ENCODE measurements around the gene KLHL30.

DNA sequence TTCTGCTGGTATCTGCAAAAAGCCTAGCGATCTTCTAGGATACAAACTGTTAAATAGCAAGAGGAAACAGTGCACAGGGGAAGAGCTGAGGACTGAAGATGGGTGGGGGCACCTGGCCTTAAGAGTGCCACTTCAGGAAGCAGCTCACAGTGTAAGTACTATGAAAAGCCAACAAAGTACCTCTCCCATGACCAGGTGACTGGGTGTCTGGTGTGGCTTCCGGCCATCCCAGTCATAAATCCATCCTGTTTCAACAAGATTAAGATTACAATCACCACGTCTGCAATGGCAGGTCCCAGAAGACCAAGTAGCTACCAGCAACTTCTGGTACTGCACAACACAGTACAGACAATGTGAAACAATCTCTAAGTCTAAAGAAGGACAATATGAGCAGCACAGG is 36.2 kb downstream of the KLHL30 start:
- TF ChIP-seq, protein P1, sequence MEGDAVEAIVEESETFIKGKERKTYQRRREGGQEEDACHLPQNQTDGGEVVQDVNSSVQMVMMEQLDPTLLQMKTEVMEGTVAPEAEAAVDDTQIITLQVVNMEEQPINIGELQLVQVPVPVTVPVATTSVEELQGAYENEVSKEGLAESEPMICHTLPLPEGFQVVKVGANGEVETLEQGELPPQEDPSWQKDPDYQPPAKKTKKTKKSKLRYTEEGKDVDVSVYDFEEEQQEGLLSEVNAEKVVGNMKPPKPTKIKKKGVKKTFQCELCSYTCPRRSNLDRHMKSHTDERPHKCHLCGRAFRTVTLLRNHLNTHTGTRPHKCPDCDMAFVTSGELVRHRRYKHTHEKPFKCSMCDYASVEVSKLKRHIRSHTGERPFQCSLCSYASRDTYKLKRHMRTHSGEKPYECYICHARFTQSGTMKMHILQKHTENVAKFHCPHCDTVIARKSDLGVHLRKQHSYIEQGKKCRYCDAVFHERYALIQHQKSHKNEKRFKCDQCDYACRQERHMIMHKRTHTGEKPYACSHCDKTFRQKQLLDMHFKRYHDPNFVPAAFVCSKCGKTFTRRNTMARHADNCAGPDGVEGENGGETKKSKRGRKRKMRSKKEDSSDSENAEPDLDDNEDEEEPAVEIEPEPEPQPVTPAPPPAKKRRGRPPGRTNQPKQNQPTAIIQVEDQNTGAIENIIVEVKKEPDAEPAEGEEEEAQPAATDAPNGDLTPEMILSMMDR (conservative IDR thresholded peaks at IDR 0.05; ENCODE audit: low read depth in 2 of 2) = no peak
- no peak for TF ChIP-seq EZH2 (IDR thresholded peaks at IDR 0.05; ENCODE audit: low read depth, unreplicated experiment)
- no peak for TF ChIP-seq POLR2AphosphoS5 (IDR thresholded peaks at IDR 0.05; ENCODE audit: low read depth)
- TF ChIP-seq, protein P2, sequence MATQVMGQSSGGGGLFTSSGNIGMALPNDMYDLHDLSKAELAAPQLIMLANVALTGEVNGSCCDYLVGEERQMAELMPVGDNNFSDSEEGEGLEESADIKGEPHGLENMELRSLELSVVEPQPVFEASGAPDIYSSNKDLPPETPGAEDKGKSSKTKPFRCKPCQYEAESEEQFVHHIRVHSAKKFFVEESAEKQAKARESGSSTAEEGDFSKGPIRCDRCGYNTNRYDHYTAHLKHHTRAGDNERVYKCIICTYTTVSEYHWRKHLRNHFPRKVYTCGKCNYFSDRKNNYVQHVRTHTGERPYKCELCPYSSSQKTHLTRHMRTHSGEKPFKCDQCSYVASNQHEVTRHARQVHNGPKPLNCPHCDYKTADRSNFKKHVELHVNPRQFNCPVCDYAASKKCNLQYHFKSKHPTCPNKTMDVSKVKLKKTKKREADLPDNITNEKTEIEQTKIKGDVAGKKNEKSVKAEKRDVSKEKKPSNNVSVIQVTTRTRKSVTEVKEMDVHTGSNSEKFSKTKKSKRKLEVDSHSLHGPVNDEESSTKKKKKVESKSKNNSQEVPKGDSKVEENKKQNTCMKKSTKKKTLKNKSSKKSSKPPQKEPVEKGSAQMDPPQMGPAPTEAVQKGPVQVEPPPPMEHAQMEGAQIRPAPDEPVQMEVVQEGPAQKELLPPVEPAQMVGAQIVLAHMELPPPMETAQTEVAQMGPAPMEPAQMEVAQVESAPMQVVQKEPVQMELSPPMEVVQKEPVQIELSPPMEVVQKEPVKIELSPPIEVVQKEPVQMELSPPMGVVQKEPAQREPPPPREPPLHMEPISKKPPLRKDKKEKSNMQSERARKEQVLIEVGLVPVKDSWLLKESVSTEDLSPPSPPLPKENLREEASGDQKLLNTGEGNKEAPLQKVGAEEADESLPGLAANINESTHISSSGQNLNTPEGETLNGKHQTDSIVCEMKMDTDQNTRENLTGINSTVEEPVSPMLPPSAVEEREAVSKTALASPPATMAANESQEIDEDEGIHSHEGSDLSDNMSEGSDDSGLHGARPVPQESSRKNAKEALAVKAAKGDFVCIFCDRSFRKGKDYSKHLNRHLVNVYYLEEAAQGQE (IDR thresholded peaks at IDR 0.05; ENCODE audit: unreplicated experiment) = no peak
- TF ChIP-seq, protein P3, sequence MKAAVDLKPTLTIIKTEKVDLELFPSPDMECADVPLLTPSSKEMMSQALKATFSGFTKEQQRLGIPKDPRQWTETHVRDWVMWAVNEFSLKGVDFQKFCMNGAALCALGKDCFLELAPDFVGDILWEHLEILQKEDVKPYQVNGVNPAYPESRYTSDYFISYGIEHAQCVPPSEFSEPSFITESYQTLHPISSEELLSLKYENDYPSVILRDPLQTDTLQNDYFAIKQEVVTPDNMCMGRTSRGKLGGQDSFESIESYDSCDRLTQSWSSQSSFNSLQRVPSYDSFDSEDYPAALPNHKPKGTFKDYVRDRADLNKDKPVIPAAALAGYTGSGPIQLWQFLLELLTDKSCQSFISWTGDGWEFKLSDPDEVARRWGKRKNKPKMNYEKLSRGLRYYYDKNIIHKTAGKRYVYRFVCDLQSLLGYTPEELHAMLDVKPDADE (IDR thresholded peaks at IDR 0.05) = no peak
- TF ChIP-seq ZNF331 (CRISPR knock-in tag; IDR thresholded peaks at IDR 0.05; ENCODE audit: low read depth) = no peak
- TF ChIP-seq JUNB (IDR thresholded peaks at IDR 0.05; ENCODE audit: unreplicated experiment) = no peak
- TF ChIP-seq EZH2phosphoT487 (IDR thresholded peaks at IDR 0.05; ENCODE audit: unreplicated experiment) = no peak
- TF ChIP-seq STAT1 (IDR thresholded peaks at IDR 0.05; ENCODE audit: unreplicated experiment) = no peak
- TF ChIP-seq, protein P4, sequence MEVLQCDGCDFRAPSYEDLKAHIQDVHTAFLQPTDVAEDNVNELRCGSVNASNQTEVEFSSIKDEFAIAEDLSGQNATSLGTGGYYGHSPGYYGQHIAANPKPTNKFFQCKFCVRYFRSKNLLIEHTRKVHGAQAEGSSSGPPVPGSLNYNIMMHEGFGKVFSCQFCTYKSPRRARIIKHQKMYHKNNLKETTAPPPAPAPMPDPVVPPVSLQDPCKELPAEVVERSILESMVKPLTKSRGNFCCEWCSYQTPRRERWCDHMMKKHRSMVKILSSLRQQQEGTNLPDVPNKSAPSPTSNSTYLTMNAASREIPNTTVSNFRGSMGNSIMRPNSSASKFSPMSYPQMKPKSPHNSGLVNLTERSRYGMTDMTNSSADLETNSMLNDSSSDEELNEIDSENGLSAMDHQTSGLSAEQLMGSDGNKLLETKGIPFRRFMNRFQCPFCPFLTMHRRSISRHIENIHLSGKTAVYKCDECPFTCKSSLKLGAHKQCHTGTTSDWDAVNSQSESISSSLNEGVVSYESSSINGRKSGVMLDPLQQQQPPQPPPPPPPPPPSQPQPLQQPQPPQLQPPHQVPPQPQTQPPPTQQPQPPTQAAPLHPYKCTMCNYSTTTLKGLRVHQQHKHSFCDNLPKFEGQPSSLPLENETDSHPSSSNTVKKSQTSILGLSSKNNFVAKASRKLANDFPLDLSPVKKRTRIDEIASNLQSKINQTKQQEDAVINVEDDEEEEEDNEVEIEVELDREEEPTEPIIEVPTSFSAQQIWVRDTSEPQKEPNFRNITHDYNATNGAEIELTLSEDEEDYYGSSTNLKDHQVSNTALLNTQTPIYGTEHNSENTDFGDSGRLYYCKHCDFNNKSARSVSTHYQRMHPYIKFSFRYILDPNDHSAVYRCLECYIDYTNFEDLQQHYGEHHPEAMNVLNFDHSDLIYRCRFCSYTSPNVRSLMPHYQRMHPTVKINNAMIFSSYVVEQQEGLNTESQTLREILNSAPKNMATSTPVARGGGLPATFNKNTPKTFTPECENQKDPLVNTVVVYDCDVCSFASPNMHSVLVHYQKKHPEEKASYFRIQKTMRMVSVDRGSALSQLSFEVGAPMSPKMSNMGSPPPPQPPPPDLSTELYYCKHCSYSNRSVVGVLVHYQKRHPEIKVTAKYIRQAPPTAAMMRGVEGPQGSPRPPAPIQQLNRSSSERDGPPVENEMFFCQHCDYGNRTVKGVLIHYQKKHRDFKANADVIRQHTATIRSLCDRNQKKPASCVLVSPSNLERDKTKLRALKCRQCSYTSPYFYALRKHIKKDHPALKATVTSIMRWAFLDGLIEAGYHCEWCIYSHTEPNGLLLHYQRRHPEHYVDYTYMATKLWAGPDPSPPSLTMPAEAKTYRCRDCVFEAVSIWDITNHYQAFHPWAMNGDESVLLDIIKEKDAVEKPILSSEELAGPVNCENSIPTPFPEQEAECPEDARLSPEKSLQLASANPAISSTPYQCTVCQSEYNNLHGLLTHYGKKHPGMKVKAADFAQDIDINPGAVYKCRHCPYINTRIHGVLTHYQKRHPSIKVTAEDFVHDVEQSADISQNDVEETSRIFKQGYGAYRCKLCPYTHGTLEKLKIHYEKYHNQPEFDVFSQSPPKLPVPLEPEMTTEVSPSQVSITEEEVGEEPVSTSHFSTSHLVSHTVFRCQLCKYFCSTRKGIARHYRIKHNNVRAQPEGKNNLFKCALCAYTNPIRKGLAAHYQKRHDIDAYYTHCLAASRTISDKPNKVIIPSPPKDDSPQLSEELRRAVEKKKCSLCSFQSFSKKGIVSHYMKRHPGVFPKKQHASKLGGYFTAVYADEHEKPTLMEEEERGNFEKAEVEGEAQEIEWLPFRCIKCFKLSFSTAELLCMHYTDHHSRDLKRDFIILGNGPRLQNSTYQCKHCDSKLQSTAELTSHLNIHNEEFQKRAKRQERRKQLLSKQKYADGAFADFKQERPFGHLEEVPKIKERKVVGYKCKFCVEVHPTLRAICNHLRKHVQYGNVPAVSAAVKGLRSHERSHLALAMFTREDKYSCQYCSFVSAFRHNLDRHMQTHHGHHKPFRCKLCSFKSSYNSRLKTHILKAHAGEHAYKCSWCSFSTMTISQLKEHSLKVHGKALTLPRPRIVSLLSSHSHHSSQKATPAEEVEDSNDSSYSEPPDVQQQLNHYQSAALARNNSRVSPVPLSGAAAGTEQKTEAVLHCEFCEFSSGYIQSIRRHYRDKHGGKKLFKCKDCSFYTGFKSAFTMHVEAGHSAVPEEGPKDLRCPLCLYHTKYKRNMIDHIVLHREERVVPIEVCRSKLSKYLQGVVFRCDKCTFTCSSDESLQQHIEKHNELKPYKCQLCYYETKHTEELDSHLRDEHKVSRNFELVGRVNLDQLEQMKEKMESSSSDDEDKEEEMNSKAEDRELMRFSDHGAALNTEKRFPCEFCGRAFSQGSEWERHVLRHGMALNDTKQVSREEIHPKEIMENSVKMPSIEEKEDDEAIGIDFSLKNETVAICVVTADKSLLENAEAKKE (CRISPR knock-in tag; IDR thresholded peaks at IDR 0.05) = no peak
- no peak for TF ChIP-seq NANOG (IDR thresholded peaks at IDR 0.05; ENCODE audit: borderline replicate concordance)
